GM12891 (cell line): Measurements from ENCODE around the gene RSBN1.

Source experiments
- DNase-seq: peaks from one replicate; pipeline ENCODE4 v3.0.0; 2011; ENCODE audit warnings: low spot score; ENCODE audit not compliant: insufficient read length
- FAIRE-seq: peaks from 2 replicates; lab custom pipeline; 2011; peaks lifted over from hg19 to GRCh38; lab: Jason Lieb, UNC
- PAX5 ChIP-seq: IDR thresholded peaks from 2 replicates; pipeline ENCODE4 v1.6.1; 2011; ENCODE audit warnings: low read length, moderate library complexity, mild to moderate bottlenecking; ENCODE audit not compliant: insufficient read depth, severe bottlenecking
- POLR2A ChIP-seq: IDR thresholded peaks from 2 replicates; pipeline ENCODE4 v1.6.1; 2011; ENCODE audit warnings: low read depth, low read length, control low read depth
- POLR2AphosphoS5 ChIP-seq: IDR thresholded peaks from 2 replicates; pipeline ENCODE4 v1.6.1; 2011; ENCODE audit warnings: low read depth, low read length, control low read depth
- POU2F2 ChIP-seq: IDR thresholded peaks from 2 replicates; pipeline ENCODE4 v1.6.1; 2011; ENCODE audit warnings: low read depth, mild to moderate bottlenecking, control low read depth, low read length, moderate library complexity
- SPI1 ChIP-seq: IDR thresholded peaks from 2 replicates; pipeline ENCODE4 v1.6.1; 2011; ENCODE audit warnings: low read depth, low read length, control low read depth
- TAF1 ChIP-seq: IDR thresholded peaks from 2 replicates; pipeline ENCODE4 v1.6.1; 2011; ENCODE audit warnings: low read depth, low read length, control low read depth

Gene RSBN1

GRCh38 chr1:113802367-113803007, 9.8 kb downstream of the RSBN1 start:
- no peak for FAIRE-seq
- TF ChIP-seq SPI1 = no peak
- no peak for TF ChIP-seq TAF1
- TF ChIP-seq POU2F2 = no peak
- no peak for TF ChIP-seq POLR2A
- TF ChIP-seq POLR2AphosphoS5 = no peak
- no peak for DNase-seq

GRCh38 chr1:113800487-113800886, 11.8 kb downstream of the RSBN1 start:
- DNase-seq (no peak), FAIRE-seq (no peak)
- no peak for TF ChIP-seq POLR2AphosphoS5
- no peak for TF ChIP-seq PAX5
- no peak for TF ChIP-seq SPI1
- TF ChIP-seq POLR2A = no peak
- no peak for TF ChIP-seq TAF1
- TF ChIP-seq POU2F2 = no peak

- DNase-seq (no peak), FAIRE-seq (no peak)
- TF ChIP-seq POLR2AphosphoS5 (no peak), TAF1 (no peak)
Measured at GRCh38 chr1:113797472-113797871, 14.8 kb downstream of the RSBN1 start.

- FAIRE-seq (peak; percentile 67), DNase-seq (no peak)
Measured at GRCh38 chr1:113793878-113794834, 18.1 kb downstream of the RSBN1 start.

DNA sequence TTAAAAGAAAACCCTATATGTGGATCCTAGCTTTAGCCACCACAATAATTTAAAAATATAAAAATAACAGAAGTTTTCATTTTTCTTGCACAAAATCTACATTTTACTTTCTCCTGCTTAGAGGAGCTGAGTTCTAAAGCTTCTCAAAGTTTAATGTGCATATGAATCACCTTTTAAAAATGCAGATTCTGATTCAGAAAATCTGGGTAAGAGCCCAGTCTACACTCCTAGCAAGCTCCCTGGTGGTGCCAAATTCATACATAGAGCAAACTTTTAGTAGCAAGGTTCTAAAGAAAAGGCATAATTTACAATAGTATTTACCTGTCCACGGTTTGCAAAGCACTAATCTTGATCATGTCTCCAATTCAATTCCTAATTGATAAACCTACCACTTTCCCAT, 19.3 kb downstream of the RSBN1 start:
- FAIRE-seq (no peak), DNase-seq (no peak)
- TF ChIP-seq SPI1 (no peak), POLR2A (no peak), PAX5 (no peak), POU2F2 (no peak), TAF1 (no peak), POLR2AphosphoS5 (no peak)

More at GRCh38 chr1:113793878-113794834, 18.1 kb downstream of the RSBN1 start:
- TF ChIP-seq PAX5 (no peak), POLR2A (no peak)

DNA sequence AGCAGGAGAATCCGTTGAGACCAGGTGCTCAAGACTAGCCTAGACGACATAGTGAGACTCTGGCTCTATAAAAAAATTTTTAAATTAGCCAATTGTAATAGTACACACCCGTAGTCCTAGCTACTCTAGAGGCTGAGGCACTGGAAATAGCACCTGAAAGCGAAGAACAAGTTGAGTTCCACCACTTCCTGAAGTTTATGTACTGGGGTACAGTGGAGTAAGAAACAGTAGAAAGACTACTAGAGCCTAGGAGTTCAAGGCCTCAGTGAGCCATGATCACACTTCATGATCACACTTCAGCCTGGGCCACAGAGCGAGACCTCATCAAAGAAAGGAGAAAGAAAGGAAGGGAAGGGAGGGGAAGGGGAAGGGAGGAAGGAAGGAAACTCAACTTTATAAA, 19.8 kb downstream of the RSBN1 start:
- DNase-seq (no peak), FAIRE-seq (no peak)
- TF ChIP-seq SPI1 = no peak
- TF ChIP-seq POU2F2 = no peak

GRCh38 chr1:113788802-113789201, 23.5 kb downstream of the RSBN1 start:
- DNase-seq (no peak), FAIRE-seq (no peak)
- TF ChIP-seq POLR2A = no peak
- no peak for TF ChIP-seq PAX5
- TF ChIP-seq POU2F2 = no peak
- TF ChIP-seq TAF1 = no peak
- TF ChIP-seq POLR2AphosphoS5 = no peak
- TF ChIP-seq SPI1 = no peak

GRCh38 chr1:113787663-113788062, 24.6 kb downstream of the RSBN1 start:
- FAIRE-seq = no peak
- no peak for DNase-seq
- TF ChIP-seq PAX5 (no peak), POLR2AphosphoS5 (no peak), POU2F2 (no peak), POLR2A (no peak), SPI1 (no peak), TAF1 (no peak)

GRCh38 chr1:113786069-113786468, 26.2 kb downstream of the RSBN1 start:
- DNase-seq (no peak), FAIRE-seq (no peak)
- TF ChIP-seq SPI1 = no peak
- TF ChIP-seq POLR2A = no peak
- TF ChIP-seq PAX5 = no peak
- TF ChIP-seq TAF1 = no peak

DNA sequence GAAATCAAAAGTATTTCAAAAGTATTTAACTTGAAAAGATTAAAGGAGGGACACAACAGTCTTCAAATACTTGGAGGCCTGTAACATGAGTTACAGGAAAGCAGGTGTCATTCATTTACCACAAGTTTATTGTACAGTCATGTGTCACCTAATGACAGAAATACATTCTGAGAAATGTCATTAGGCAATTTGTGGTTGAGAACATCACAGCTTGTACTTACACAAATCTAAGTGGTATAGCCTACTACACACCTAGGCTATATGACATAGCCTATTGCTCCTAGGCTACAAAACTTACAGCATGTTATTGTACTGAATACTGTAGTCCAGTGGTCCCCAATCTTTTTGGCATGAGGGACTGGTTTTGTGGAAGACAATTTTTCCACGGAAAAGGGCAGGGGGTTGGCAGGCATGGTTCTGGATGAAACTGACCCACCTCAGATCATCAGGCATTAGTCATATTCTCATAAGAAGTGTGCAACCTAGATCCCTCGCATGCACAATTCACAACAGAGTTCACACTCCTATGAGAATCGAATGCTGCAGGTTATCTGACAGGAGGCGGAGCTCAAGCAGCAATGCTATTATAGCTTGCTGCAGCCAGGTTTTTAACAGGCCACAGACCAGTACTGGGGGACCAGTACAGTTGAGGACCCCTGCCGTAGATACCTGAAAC, 28.0 kb downstream of the RSBN1 start:
- no peak for TF ChIP-seq PAX5
- TF ChIP-seq POLR2A = no peak
- TF ChIP-seq SPI1 = no peak
- TF ChIP-seq TAF1 = no peak
- no peak for TF ChIP-seq POU2F2
- no peak for TF ChIP-seq POLR2AphosphoS5
- peak; percentile 77 for FAIRE-seq
- DNase-seq = no peak
